GM13977 (cell line): ENCODE data around the gene PIGQ.

Experiments
- DNase-seq: peaks from one replicate; pipeline ENCODE4 v3.0.0; 2012; ENCODE audit warnings: low spot score
- in situ Hi-C: fragments of 300-500 bp; cut with MboI; formaldehyde crosslinking; loops from one replicate; pipeline ENCODE4 v1.12.0; 2022; ENCODE audit warnings: low sequenced_read_pairs, low pct_unique_long_range_greater_than_20kb, mixed read lengths, inconsistent platforms; ENCODE audit not compliant: unreplicated experiment
- TF ChIP-seq, protein P1 (sequence below): IDR thresholded peaks from 2 replicates; pipeline ENCODE4 v1.5.1; 2012; ENCODE audit warnings: mild to moderate bottlenecking, control low read depth; ENCODE audit not compliant: insufficient read depth; ENCODE audit errors: extremely low read depth, missing control alignments

Gene PIGQ

DNA sequence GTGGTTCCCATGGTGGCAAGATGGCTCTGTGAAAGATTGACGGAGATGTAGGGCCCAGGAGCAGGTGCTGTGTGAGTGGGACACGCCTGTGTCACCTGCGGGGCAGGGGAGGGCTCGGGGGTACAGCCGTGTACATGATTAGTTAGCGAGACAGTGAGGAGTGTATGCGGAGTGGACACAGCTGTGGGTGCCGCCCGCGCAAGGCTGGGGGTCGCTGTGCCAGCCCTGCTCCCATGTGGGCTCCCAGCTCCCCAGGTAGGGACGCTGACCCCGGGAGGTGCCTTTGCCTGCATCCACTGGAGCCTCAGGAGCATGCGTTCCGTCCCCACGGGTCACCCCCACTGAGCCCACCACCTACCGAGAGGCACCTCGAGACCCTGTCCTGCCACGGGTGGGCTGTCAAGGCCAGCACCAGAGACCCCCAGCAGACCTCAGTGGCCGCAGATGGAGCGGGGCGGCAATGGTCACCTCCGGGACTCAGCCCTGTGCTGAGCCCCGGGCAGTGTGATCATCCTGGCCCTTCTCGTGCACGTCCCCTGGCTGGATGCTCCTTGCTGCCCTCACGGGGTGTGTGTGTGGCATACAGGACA lies 34.8 kb upstream of the PIGQ start:
- in situ Hi-C loops = no loop called here
- TF ChIP-seq, protein P1, sequence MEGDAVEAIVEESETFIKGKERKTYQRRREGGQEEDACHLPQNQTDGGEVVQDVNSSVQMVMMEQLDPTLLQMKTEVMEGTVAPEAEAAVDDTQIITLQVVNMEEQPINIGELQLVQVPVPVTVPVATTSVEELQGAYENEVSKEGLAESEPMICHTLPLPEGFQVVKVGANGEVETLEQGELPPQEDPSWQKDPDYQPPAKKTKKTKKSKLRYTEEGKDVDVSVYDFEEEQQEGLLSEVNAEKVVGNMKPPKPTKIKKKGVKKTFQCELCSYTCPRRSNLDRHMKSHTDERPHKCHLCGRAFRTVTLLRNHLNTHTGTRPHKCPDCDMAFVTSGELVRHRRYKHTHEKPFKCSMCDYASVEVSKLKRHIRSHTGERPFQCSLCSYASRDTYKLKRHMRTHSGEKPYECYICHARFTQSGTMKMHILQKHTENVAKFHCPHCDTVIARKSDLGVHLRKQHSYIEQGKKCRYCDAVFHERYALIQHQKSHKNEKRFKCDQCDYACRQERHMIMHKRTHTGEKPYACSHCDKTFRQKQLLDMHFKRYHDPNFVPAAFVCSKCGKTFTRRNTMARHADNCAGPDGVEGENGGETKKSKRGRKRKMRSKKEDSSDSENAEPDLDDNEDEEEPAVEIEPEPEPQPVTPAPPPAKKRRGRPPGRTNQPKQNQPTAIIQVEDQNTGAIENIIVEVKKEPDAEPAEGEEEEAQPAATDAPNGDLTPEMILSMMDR = no peak
- DNase-seq = no peak

DNA sequence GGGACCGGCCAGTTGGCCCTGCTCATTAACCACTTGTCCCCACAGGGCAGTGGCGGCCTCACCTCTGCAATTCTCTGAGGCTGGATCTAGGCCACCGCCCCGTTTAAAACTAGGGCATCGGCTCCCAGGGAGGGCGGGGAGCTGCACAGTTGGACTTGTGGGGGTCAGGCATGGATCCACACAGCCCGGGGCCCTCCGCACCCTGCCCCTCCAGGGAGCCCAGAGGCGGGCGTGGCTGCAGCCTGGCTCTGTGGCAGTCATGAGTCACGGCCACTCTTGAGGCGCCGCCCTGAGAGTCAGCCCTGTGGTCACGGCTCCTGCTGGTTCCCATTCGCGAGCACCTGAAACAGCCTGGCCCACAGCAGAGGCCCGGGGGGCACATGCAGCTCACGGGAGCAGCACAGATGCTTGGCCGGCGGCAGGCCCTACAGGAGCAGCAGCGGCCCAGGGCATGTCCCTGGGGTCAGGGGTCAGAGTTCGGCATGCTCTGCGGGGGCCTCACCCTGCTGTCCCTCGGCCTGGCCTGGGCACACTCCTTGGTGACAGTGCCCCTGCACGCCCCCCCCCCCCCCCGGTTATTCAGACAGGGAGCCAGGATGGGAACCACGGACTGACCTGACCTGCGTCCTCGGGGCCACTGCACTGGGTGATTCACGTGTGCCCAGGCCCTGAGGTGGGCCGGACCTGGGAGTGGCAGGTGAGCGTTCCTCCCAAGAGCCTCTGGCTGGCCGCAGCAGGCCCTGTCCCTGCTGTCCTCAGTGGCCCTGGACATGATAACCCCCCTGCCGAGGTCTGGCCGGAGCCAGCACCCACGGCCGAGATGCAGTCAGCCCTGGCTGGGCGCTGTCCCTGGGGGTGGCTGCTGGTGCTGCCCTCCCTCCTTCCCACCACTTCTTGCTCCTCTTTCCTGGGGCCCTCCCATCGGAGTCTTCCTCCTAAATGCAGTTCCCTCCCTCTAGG lies 34.0 kb upstream of the PIGQ start:
- in situ Hi-C loops = no loop called here
- TF ChIP-seq, protein P1 = no peak
- no peak for DNase-seq

DNA sequence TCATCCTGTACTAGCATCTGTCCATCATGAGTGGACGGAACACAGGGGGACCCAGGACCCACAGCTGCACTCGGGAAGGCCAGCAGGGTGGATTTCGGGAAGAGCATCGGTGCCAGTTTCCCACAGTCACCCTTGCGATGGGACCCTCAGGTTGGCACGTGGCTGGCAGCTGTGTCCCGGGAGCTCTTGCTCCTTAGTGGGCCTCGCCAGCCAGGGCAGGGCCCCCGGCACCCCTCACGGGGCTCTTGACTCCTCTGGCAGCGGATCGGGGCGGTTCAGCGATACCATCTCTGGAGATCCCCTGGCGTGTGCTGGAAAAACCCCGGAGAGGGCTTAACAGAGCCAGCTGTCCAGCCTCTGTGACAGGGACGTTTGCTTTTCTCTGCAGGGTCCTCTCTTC lies 33.0 kb upstream of the PIGQ start:
- in situ Hi-C loops = no loop called here
- TF ChIP-seq, protein P1 = no peak
- no peak for DNase-seq

DNA sequence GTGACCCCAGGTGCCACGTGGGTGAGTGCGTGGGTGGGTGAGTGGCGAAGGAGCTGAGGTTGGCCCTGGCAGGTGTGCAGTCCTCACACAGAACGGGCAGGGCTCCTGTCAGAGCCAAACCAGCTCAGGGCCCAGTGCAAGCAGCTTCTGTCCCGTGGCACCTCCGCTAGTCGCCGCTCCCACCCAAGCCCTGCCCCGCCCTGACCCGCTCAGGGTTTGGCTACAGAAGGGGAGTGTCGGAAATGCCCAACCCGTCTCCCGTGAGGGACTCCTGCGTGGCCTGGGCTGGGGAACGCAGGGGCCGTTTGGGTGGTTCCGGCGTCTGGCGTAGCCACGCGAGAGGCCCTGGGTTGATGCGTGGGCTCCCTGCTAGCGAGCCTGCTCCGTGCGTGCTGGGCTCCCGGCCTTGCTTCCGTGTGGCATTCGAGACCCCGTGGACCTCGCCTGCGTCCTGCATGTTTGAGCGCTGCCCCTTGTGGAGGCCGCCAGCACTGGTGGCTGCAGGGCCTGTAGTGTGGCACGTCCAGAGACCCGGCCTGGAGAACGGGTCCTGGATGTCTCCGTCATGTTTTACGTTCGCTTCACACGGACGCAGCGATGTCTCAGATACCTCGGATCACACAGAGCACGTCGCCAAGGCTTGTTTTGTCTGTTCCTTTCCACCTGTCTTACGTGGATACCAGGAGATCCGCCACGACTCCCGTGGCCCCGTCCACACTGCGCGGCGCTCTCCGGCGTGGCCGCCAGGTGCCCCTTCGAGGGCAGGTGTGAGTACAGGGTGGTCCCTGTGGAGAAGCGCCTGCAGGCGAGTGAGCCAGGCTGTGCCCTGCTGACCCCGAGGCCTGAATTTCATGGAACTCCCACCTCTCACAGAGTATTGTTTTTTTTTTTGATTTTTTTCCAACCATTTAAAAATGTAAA lies 32.1 kb upstream of the PIGQ start:
- DNase-seq = no peak
- in situ Hi-C loops = no loop called here
- TF ChIP-seq, protein P1 = no peak

DNA sequence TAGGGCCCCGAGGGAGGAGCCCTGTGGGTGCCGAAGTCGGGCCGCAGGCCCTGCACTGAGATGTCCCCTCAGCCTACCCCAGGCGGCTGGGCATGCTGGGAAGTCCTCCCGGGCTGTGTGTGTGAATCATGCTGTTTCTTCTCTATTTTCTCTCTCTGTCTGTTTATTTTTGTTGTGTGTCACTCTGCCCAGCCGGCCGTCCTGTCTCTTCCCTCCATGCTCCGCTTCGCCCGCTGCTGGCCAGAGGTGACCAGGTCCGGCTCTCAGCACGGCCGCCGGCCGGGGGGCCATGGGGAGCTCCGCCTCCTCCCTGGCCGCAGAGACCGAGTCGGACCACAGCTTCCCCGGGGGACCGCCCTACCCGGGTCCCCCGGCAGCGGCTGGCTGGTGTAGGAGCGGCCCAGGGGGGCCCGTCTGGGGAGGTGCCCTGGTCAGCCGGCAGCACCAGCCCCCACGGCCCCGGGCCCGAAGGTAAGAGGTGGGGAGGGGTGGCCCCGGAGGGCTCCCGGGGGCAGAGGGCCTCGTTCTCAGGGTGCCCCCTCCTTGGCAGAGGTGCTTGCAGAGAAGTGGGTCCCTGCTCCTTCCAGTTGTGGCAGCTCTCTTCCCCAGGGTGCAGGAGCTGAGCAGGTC lies 29.8 kb upstream of the PIGQ start:
- in situ Hi-C loops = no loop called here
- DNase-seq = no peak
- TF ChIP-seq, protein P1 = no peak
